Activated CD8-positive, alpha-beta memory T cell treated with anti-CD3 and anti-CD28 coated beads for 36 hours (primary cell): ENCODE results near the gene IL1RL2. TPM values are rescaled to one million over a fixed set of nuclear protein-coding genes. Genes with fewer than 3 reads are reported as not detected.

Experiments
- CTCF ChIA-PET: fragments of 350-600 bp; sonication (Branson Sonifier 250); formaldehyde crosslinking; loops from one replicate; lab custom pipeline; 2021; ENCODE audit warnings: antibody characterized with exemption; lab: Charles Lee
- POLR2A ChIA-PET: fragments of 350-600 bp; sonication (Branson Sonifier 250); formaldehyde crosslinking; loops from one replicate; lab custom pipeline; 2021; ENCODE audit warnings: antibody characterized with exemption; lab: Charles Lee
- total RNA-seq, 2 experiments: library from RNA; stranded (reverse); gene quantifications; one replicate each; pipeline ENCODE4 v1.2.3, GENCODE V29; 2021

IL1RL2 gene
- total RNA-seq, 2 experiments from 2014 or later: 0.06 to 0.27 TPM

- CTCF ChIA-PET: interaction anchor here (0.6 to 5.2 kb wide), 5 partner anchors 9 to 368 kb away, joined by 3 to 39 read pairs (median 4); no protein-coding TSS in a partner anchor
- POLR2A ChIA-PET: no interaction called here
These were observed 65.0 kb downstream of the IL1RL2 start for GRCh38 chr2:102251849-102252203.

GRCh38 chr2:102252236-102252635 lies 65.4 kb downstream of the IL1RL2 start:
- ChIA-PET POLR2A (no interaction called here), CTCF (interaction anchor here (0.6 to 5.2 kb wide), 4 partner anchors 8 to 369 kb away, joined by 3 to 39 read pairs (median 4); no protein-coding TSS in a partner anchor)

DNA sequence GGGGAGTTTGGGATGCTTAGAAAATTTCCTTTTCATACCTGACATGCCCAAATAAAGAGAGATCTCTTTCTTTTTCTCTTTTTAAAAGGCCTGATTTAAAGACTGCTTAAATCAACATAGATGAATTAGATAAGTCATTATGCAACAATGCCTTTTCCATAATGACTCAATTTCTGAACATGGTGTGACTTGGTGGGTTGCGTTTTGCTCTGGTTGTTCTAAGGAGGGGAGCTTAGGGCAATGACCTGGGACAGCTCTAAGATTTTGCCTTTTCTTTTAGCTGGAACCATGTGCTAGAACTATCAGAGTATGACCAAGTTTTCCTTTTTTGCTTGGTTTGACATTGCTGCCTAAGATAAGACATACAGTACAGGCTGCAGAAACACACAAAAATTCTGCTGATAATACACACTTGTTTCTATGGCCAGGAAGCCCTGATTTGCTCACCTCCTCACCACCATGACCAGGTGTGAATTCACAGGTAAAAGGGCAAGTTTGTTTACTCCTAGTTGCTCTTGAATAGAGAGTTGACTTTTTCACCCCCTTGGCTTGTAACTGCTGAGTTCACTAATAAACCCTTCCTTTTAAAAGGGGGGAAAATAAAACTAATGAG lies 66.4 kb downstream of the IL1RL2 start:
- ChIA-PET POLR2A (interaction anchor here (0.6 to 0.9 kb wide), 3 partner anchors 49 to 535 kb away, joined by 3 to 7 read pairs (median 3); no protein-coding TSS in a partner anchor), CTCF (interaction anchor here (5.2 kb wide), 1 partner anchor 13 kb away, joined by 39 read pairs; no protein-coding TSS in a partner anchor)

DNA sequence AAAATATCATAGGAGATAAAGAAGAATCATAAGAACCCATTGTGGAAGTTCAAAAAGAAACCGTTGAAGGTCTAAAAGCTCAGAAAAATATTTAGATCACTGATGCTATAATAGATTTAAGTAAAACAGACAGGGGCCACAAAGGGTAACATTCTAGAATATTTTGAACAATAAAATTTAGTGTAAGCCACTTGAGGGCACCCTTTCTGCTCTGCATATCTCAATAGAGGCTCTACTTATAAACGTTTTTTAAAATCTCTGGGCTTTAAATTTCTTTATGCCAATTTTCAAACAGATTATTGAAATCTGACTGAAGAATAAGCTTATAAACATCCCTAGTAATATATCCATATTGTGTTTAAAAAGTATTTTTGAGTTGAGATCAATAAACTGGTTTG lies 66.9 kb downstream of the IL1RL2 start:
- ChIA-PET POLR2A (interaction anchor here (0.9 kb wide), 1 partner anchor 536 kb away, joined by 3 read pairs; no protein-coding TSS in a partner anchor), CTCF (interaction anchor here (5.2 kb wide), 1 partner anchor 13 kb away, joined by 39 read pairs; no protein-coding TSS in a partner anchor)

- CTCF ChIA-PET: interaction anchor here (0.6 kb wide), 1 partner anchor 36 kb away, joined by 4 read pairs; no protein-coding TSS in a partner anchor
- POLR2A ChIA-PET: no interaction called here
These were observed 69.5 kb downstream of the IL1RL2 start for GRCh38 chr2:102256276-102256675.

- ChIA-PET CTCF (interaction anchor here (1.1 kb wide), 1 partner anchor 237 kb away, joined by 3 read pairs; no protein-coding TSS in a partner anchor), POLR2A (no interaction called here)
These were observed 70.1 kb downstream of the IL1RL2 start for GRCh38 chr2:102256874-102257462.

DNA sequence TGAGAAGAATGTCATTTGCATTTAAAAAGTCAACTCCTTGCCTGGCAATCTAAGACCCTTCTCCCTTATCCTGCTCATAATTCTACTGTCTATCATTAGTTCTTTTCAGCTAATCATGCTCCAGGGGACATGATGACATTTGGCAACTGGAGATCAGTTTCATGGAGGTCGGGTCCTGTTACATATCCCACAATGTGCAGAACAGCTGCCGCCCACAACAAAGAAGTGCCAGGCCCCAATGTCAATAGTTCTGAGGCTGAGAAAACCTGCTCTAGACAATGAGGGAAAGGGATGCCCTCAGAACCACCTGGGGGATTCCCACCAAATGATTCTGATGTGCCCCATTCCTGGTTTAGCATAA lies 71.2 kb downstream of the IL1RL2 start:
- POLR2A ChIA-PET: no interaction called here

GRCh38 chr2:102258386-102259074 lies 71.7 kb downstream of the IL1RL2 start:
- ChIA-PET POLR2A (no interaction called here), CTCF (interaction anchor here (1.1 kb wide), 1 partner anchor 185 kb away, joined by 3 read pairs; no protein-coding TSS in a partner anchor)

More for the DNA sequence above, 71.2 kb downstream of the IL1RL2 start:
- CTCF ChIA-PET: no interaction called here

DNA sequence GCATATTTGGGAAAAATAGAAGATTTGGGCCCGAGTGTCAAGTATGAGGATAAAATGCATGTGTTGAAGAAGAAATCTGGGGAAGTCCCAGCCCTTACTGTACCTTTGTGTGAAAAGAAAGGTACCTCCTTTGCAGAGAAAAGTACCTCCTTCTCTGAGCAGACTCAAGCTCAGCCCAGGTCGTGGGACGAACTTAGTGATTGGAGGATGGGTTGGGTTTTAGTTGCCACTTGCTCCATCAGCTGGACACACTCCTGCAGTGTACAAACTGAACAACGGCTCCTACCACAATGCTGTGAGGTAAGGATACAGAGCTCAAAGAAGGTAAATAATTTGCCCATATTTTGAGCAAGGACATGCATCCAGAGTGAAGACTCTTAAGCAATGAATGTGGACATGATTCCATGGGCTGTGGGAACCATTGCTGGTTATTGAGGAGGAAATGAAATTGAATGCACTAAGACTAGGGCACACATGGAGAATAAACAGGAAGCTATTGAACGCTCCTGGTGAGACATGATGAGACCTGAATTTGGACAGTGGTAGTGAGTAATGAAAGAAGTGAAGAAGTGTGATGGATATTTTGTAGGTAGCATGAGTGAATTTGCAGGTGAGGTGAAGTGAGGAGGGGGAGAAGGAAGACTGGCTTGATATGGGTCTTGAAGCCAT lies 74.8 kb downstream of the IL1RL2 start:
- ChIA-PET POLR2A (no interaction called here), CTCF (interaction anchor here (0.9 to 1.6 kb wide), 3 partner anchors 21 to 106 kb away, joined by 3 to 4 read pairs (median 4); no protein-coding TSS in a partner anchor)

GRCh38 chr2:102262216-102263129 lies 75.7 kb downstream of the IL1RL2 start:
- ChIA-PET POLR2A (no interaction called here), CTCF (interaction anchor here (1.1 to 1.6 kb wide), 2 partner anchors 22 to 105 kb away, joined by 4 read pairs; no protein-coding TSS in a partner anchor)

- ChIA-PET POLR2A (no interaction called here), CTCF (no interaction called here)
These were observed 78.1 kb downstream of the IL1RL2 start for GRCh38 chr2:102264952-102265351.

DNA sequence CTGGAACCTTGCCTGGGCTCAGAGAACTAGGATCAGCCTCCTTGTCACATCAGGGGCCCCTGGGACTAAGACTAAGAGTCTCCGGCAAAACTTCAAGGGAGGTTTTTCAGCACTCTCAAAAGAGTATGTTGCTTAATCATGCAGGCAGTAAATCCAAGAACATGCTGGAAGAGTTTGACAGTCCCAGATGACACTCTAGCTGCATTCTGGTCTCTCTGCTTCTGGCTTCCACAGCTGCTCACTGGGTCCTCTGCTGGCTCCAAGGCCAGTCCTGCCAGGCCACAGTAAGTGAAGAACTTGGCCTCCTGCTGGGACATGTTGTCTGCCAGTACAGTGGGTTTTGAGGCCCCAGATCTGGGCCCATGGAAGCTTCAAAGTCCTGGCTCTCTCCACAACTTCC lies 79.4 kb downstream of the IL1RL2 start:
- POLR2A ChIA-PET: no interaction called here

DNA sequence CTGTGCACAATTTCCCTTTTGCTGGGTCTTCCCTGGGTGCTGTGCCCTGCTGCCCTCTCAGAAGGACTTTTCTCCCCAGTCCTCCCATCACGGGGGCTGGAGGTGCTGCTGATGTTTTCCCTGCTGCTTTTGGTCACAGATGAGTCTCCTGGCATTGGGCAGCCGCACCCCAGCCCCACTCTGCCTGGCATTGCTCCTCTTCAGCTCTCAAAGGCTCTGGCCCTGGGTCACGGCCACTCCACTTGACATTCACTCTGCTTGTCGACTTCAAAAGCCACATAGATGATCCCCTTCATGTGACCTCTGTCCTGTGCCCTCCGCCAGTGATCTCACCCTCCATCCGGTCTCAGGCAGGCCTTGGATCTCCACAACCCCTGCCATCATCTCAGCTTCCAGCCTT lies 81.0 kb downstream of the IL1RL2 start:
- POLR2A ChIA-PET: no interaction called here
- CTCF ChIA-PET: interaction anchor here (1.1 kb wide), 1 partner anchor 270 kb away, joined by 3 read pairs; no protein-coding TSS in a partner anchor

More for the DNA sequence above, 79.4 kb downstream of the IL1RL2 start:
- CTCF ChIA-PET: interaction anchor here (0.6 to 0.8 kb wide), 2 partner anchors 11 to 772 kb away, joined by 3 to 5 read pairs; no protein-coding TSS in a partner anchor

GRCh38 chr2:102268510-102269199 lies 81.8 kb downstream of the IL1RL2 start:
- ChIA-PET CTCF (no interaction called here), POLR2A (interaction anchor here (0.5 kb wide), 1 partner anchor 993 kb away, joined by 6 read pairs; no protein-coding TSS in a partner anchor)

DNA sequence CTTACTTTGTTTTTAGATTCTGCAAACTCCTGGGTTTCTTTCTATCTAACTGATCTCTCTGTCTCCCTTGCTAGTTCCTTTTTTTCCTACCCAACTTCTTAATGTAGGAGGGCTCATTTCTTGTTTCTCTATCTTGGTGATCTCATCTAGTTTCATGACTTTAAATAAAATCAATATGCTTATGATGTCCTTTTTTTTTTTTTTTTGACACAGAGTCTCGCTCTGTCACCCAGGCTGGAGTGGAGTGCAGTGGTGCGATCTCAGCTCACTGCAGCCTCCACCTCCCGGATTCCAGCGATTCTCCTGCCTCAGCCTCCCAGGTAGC lies 82.3 kb downstream of the IL1RL2 start:
- CTCF ChIA-PET: no interaction called here
- POLR2A ChIA-PET: no interaction called here

DNA sequence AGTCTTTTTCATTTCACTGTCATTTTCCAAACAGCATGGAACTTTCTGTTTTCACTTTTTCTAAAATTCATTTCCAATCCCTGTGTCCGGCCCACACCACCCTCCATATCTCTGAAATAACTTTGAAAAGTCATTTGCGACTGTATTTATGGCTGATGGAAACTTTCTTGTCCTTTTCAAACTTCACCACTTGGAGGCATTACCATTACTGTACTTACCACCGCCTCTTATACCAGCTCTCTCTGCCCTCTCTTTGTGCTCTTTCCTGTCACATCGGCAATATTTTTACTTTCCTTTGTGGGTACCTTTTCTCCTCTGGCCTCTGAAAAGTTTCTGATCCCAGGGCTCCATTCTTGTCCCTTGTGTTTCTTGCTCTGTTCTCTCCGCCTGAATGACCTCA lies 85.0 kb downstream of the IL1RL2 start:
- ChIA-PET POLR2A (no interaction called here), CTCF (no interaction called here)

GRCh38 chr2:102273619-102274211 lies 86.9 kb downstream of the IL1RL2 start:
- ChIA-PET POLR2A (no interaction called here), CTCF (no interaction called here)
